Activated CD4-positive, alpha-beta T cell treated with anti-CD3 and anti-CD28 coated beads, Interleukin-2, amount 50 U/mL, for 4 hours (primary cell): ENCODE measurements around the gene SPATA12.

Source experiments
- DNase-seq, 2 experiments: peaks; one replicate each; pipeline ENCODE4 v3.0.0-alpha.2; 2020

SPATA12 gene

GRCh38 chr3:57120451-57121174, 60.1 kb downstream of the SPATA12 start:
- no peak for DNase-seq
